RKO (cell line): ENCODE data around the gene BICDL1.
A peak's percentile ranks its signal among the peaks of the same experiment; 100 is the strongest.

Experiments used
- DNase-seq: peaks from one replicate; pipeline ENCODE4 v3.0.0-alpha.2; 2016; ENCODE audit warnings: low spot score

Gene BICDL1

GRCh38 chr12:120079411-120080400 is 90.7 kb downstream of the BICDL1 start:
- no peak for DNase-seq

- DNase-seq = no peak
These were observed 92.6 kb downstream of the BICDL1 start for GRCh38 chr12:120081641-120082040.

GRCh38 chr12:120085920-120086645 is 97.0 kb downstream of the BICDL1 start:
- no peak for DNase-seq

GRCh38 chr12:120086801-120087621 is 98.0 kb downstream of the BICDL1 start:
- peak; percentile 99 for DNase-seq

- DNase-seq = no peak
These were observed 100.1 kb downstream of the BICDL1 start for GRCh38 chr12:120089105-120089504.

DNA sequence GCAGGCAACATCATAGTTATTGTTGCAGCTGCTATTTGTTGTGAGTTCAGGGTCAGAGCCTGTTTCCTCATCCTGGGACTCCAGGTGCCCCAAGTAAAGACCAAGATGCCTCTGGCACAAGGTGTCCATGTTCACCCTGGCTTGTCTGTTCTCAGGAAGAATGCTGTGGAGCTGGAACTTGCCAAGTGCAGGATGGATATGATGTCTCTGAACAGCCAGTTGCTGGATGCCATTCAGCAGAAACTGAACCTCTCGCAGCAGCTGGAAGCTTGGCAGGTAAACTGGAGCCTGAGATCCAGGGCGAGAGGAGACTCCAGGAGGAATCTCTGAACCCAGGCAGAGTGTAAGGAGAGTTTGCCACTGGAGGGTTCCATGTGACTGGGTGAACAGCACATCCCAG is 100.8 kb downstream of the BICDL1 start:
- DNase-seq = no peak

DNA sequence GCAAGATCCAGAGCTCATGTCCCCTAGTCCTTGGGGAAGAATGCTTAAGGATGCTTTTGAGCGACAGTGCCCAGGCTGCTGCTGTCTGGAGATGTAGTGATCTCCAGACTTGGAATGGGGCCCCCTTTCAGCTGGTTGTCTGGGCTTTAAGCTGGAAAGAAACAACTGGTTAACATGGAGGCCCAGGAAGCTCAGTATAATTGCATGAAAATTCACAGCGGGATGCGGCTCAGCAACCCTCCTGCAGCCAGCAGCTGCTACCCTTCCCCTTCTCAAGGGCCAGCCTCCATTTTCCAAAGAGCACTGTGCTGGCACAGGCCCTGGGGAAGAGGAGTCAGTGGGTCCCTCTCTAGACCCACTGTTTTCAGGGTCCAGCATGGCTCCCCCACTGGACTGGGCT is 101.2 kb downstream of the BICDL1 start:
- no peak for DNase-seq

- no peak for DNase-seq
These were observed 101.7 kb downstream of the BICDL1 start for GRCh38 chr12:120090626-120091295.

DNA sequence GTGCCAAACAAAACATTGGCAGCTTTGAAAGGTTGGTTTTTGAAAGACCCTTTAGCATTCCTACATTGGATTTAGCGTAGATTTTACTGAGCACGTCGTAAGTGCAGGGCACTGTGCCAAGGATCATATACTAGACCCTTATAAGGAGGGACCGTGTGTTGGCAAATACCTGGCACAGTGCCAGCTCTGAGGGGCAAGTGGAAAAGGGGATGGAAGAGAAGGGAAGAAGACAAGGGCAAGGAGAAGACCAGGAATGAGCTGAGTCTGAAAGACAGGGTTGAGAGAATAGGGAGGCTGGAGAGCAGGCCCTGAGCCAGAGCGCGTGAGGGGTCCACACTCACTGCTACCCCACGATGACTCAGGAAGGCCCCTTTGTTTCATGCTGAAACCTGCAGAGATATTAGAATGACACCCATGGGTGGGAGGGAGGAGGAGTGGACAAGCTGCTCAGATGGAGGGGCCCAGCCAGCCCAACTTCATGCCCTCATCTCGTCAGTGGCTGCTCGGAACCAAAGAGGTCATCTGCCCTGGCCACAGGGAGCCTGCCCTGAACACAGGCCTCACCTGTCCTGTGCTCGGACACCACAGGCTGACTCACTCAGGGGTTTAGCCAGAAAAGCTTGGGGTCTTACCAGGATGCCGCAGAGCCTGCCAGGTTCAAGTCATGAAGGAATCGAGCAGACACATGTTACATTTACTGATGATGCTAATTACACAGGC is 102.5 kb downstream of the BICDL1 start:
- DNase-seq = no peak

DNA sequence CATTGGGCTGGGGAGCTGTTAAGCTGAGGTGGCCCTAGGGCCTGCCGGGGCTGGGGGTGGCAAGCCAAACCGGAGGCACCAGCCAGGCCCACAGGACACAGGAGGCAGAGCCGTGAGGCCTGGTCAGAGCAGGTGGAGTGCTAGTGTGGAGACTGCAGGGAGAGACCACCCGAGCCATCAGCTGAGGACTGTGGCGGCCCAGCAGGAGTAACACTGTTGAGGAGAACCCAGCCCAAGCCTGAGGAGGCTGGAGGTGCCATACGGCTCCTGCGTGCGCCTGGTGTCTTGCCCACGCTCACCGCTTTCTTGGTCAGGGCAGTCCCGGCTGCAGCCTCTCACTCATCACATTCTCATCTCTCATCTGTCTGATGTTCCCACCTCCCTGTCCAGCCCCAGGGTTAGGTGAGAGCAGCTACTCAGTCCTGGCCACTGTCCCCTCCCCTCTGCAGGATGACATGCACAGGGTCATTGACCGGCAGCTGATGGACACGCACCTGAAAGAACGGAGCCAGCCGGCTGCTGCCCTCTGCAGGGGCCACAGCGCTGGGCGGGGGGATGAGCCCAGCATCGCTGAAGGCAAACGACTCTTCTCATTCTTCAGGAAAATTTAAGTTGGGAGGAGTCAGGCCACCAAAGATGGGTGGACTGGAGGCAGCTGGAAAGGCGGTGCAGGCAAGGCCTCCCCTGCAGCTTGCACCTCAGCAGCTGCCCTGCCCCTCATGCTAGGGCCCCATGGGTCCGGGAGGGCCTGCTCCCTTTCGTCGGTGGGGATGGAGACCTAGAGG is 103.7 kb downstream of the BICDL1 start:
- DNase-seq = no peak

DNA sequence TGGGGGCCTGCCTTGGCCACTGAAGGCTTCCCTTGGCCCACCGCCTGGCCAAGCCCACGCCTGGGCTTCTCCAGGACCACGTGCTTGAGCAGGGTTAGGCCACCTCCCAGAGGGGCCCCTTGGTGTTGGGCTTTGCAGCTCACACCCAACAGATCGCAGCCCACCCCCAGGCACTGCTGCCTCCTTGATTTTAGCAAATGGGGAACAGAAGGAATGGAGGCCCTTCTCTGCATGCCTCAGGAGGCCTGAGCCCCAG is 104.2 kb downstream of the BICDL1 start:
- no peak for DNase-seq

DNA sequence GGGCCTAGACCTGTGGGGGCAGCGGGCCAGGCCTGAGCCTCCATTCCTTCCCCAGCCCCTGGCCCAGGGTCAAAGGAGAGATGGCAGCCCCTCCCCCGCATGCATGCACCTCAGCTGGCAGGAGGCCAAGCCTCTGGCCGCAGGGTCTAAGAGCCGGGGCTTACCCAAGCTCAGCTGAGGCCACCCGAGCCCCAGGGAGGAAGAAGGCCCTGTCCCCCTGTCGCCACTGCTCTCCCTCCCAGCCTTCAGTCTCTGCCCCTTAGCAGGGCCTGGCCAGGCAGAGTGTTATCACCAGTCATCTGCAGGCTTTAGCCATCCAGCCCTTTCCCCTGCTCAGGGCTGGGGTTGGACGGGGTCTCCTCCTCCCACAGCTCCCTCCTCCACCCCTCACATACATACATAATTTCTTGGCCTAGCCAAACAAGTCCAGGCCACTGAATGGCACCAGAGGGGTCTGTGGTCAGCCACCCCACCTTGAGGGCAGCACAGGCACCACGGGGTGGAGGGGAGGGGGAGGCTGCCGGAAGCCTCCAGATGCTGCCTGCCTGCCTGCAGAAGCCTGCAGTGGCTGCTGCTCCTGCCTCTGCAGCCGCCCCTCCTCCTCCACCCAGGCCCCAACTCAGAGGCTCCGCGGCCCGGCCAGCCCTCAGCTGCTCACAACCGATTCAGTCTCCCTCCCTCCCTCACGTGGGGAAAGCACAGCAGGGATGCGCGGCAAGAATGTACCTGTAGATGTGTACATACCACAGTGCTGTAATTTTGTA is 104.7 kb downstream of the BICDL1 start:
- no peak for DNase-seq

DNA sequence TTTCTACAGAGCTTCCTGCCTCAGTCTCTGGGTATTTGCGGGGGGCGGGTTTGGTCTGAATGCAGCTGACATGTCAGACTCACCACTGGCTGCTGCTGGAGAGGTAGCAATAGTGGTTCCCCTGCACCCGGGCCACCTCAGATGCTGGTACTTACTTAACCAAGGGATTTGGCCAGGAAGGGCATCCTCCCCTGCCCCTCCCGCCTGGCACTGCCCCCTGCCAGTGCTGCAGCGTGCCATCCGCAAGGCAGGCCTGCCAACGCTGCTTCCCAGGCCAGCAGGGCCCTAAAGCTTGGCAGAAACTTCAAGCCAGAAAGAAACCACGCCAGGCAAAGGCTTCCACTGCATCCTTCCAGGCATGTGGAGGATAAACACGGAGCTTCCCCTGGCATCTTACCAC is 105.4 kb downstream of the BICDL1 start:
- DNase-seq = no peak

- no peak for DNase-seq
These were observed 106.3 kb downstream of the BICDL1 start for GRCh38 chr12:120095331-120095730.

- no peak for DNase-seq
These were observed 106.7 kb downstream of the BICDL1 start for GRCh38 chr12:120095736-120096135.

DNA sequence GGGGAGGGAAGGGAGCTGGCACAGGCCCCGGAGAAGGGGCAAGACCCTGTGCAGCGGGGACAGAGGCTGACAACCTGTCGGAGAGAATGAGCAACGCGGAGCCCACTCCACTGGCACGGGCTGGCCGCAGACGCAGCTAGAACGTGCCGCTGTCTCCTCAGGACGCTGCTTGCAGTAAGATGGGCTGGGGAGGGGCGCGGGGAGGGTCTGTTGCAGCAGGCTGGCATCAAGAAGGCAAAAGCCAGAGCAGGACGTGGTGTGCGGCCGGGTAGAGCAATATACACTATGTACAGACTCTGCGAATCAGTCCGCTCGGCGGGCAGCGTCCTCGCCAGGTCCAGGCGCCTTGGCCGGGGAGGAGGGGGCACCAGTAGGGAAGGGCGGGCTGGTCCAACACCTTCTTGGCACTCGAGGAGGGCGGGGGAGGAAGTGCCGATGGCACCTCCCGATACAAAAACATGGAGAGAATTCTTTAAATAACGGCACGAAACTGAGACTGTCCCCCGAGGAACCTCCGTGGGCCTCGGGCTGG is 107.7 kb downstream of the BICDL1 start:
- no peak for DNase-seq

GRCh38 chr12:120098756-120099470 is 109.9 kb downstream of the BICDL1 start:
- DNase-seq = no peak

DNA sequence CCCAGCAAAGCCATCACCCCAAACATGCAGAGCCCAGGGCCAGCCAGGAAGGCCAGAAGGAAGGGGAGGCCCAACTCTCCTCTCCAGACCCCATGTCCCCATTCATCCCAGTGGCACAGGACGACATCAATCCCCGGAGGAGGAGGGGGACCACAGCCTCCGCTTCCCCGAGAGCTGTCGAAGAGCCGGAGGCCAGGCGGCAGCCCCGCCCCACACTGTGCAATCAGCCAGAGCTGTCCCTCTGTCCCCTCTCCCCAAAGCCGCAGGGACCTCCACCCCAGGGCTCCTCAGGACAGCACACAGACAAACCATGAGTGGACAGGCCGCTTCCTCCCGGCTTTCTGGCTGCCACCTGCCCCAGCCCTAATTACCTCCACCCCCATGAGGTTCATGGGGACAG is 110.7 kb downstream of the BICDL1 start:
- DNase-seq = no peak

GRCh38 chr12:120100630-120101029 is 111.6 kb downstream of the BICDL1 start:
- DNase-seq = no peak
